KMS-11 (cell line): ENCODE measurements around the gene SLC25A4.
"Not testable (repeated sequence)": the region's sequence is repeated elsewhere in the genome, so short reads cannot be mapped to it uniquely, and the experiment has no call there.

Experiments
- H2AFZ ChIP-seq: fragments of 200-600 bp; sonication (generic); 2 replicates; pipeline ENCODE4 v1.6.1; 2016; ENCODE audit warnings: antibody characterized with exemption, mixed run types, low read depth
- H3K27ac ChIP-seq: fragments of 200-600 bp; sonication (generic); 2 replicates; pipeline ENCODE4 v1.6.1; 2016; ENCODE audit warnings: mild to moderate bottlenecking, mixed run types
- H3K27me3 ChIP-seq: fragments of 200-600 bp; sonication (generic); 2 replicates; pipeline ENCODE4 v1.6.1; 2017; ENCODE audit warnings: mild to moderate bottlenecking, low read depth, mixed run types, moderate library complexity; ENCODE audit not compliant: insufficient read depth
- H3K36me3 ChIP-seq: fragments of 200-600 bp; sonication (generic); 2 replicates; pipeline ENCODE4 v1.6.1; 2017; ENCODE audit warnings: mild to moderate bottlenecking, mixed run types; ENCODE audit not compliant: insufficient read depth
- H3K4me1 ChIP-seq: fragments of 200-600 bp; sonication (generic); 2 replicates; pipeline ENCODE4 v1.6.1; 2016; ENCODE audit warnings: mild to moderate bottlenecking, low read depth, mixed run types; ENCODE audit not compliant: poor library complexity, severe bottlenecking
- H3K4me2 ChIP-seq: fragments of 200-600 bp; sonication (generic); 2 replicates; pipeline ENCODE4 v1.7.0; 2016; ENCODE audit warnings: mild to moderate bottlenecking, mixed run types
- H3K4me3 ChIP-seq: fragments of 200-600 bp; sonication (generic); IDR thresholded peaks from 2 replicates; pipeline ENCODE4 v1.6.1; 2017; ENCODE audit warnings: low read depth, low read length, mixed read lengths; ENCODE audit not compliant: insufficient read depth
- H3K79me2 ChIP-seq: fragments of 200-600 bp; sonication (generic); 2 replicates; pipeline ENCODE4 v1.6.1; 2016; ENCODE audit warnings: low read depth, mixed run types; ENCODE audit not compliant: insufficient read depth
- H3K9ac ChIP-seq: fragments of 200-600 bp; sonication (generic); 2 replicates; pipeline ENCODE4 v1.6.1; 2016; ENCODE audit warnings: mild to moderate bottlenecking, mixed run types
- H4K20me1 ChIP-seq: fragments of 200-600 bp; sonication (generic); 2 replicates; pipeline ENCODE4 v1.6.1; 2016; ENCODE audit warnings: mild to moderate bottlenecking, mixed run types; ENCODE audit not compliant: insufficient read depth
- TF ChIP-seq, protein P1 (sequence below): fragments of 200-600 bp; sonication (generic); conservative IDR thresholded peaks from 2 replicates; pipeline ENCODE4 v1.6.1; 2017; ENCODE audit warnings: low read depth, mild to moderate bottlenecking, antibody characterized with exemption, low read length, moderate library complexity, mixed read lengths

SLC25A4 gene

DNA sequence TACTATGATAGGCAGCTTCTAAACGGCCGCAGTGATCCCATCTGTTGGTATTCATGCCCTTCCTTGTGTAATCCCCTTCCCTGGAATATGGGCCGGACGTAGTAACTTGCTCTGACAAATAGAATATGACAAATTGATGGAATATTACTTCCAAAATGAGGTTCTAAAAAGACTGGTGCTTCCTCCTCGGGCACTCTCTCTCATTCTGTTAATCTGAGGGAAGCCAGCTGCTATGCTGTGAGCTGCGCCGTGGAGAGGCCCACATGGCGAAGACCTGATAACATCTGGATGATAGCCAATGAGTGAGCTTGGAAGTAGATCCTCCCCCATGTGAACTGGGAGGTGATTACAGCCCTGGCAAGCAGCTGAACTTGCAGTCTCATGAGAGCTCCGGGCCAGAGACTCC, 27.2 kb upstream of the SLC25A4 start:
- Histone ChIP-seq H3K27ac (no peak overlapping the region), H3K4me3 (no peak overlapping the region)

DNA sequence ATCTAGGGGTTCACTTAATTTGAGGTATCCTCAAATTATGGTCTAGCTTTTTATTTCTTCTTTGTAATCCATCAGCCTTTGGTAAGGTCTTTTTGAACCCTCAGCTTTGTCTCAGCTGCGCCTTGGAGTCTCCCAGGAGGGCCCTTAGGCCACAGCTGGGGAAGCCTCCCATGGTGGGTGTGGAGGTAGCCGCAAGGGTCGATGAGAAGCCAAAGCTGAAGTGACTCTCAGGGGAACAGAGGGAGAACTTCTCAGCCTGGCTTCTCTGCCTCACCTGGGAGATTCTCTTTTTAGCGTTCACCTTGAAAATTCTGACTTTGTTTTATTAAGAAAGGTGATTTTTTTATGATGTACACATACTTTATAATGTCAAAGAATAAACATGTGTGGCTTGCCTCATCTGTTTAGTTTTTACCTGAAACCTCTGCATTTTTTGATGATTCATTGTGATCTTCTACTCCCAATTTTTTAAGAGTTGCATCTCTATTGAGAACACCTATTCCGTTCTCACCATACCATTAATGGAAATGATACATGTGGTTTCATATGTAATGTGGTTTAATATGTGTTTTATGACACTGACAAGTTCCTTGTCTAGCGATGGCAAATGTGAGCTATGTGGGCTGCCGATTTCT, 25.6 kb upstream of the SLC25A4 start:
- Histone ChIP-seq H3K36me3 (no peaks in the 10 kb centered on the region), H3K79me2 (no peaks in the 10 kb centered on the region), H4K20me1 (no peaks in the 10 kb centered on the region), H2AFZ (no peak overlapping the region), H3K27me3 (no peaks in the 10 kb centered on the region), H3K9ac (no peak overlapping the region), H3K4me2 (no peak overlapping the region), H3K27ac (no peak overlapping the region), H3K4me3 (no peak overlapping the region), H3K4me1 (peaks cover 41% of the 10 kb centered on the region)
- TF ChIP-seq, protein P1, sequence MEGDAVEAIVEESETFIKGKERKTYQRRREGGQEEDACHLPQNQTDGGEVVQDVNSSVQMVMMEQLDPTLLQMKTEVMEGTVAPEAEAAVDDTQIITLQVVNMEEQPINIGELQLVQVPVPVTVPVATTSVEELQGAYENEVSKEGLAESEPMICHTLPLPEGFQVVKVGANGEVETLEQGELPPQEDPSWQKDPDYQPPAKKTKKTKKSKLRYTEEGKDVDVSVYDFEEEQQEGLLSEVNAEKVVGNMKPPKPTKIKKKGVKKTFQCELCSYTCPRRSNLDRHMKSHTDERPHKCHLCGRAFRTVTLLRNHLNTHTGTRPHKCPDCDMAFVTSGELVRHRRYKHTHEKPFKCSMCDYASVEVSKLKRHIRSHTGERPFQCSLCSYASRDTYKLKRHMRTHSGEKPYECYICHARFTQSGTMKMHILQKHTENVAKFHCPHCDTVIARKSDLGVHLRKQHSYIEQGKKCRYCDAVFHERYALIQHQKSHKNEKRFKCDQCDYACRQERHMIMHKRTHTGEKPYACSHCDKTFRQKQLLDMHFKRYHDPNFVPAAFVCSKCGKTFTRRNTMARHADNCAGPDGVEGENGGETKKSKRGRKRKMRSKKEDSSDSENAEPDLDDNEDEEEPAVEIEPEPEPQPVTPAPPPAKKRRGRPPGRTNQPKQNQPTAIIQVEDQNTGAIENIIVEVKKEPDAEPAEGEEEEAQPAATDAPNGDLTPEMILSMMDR = no peak

More for the DNA sequence above, 27.2 kb upstream of the SLC25A4 start:
- H3K4me2 ChIP-seq = no peak overlapping the region
- H3K79me2 ChIP-seq = no peaks in the 10 kb centered on the region
- no peaks in the 10 kb centered on the region for H3K27me3 ChIP-seq
- H3K36me3 ChIP-seq = no peaks in the 10 kb centered on the region
- H3K9ac ChIP-seq = no peak overlapping the region
- no peaks in the 10 kb centered on the region for H4K20me1 ChIP-seq
- H2AFZ ChIP-seq = no peak overlapping the region
- TF ChIP-seq, protein P1 = no peak
- H3K4me1 ChIP-seq = peaks cover 25% of the 10 kb centered on the region

DNA sequence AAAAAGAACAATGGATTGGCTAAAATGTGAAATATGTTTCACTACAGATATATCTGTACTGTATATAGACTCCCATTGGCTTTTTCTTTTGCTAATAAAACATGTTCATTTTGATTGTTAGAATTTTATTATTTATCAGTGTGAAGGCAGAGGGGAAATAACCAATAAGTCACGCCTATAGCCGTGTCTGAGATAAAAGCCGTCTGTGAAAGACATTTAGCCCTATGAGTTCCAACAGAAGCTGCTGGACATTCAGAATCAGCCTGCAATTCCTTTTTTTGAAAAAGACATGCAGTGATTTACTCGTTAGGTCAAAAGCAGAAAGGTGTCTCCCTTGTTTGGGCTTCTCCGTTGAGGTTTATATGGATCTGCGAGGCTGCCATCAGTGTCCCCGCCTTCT, 24.2 kb upstream of the SLC25A4 start:
- Histone ChIP-seq H2AFZ (no peak overlapping the region), H3K27ac (no peak overlapping the region), H3K4me1 (peaks cover 56% of the 10 kb centered on the region), H3K79me2 (no peaks in the 10 kb centered on the region), H3K36me3 (no peaks in the 10 kb centered on the region), H3K9ac (no peak overlapping the region), H4K20me1 (no peaks in the 10 kb centered on the region), H3K4me3 (no peak overlapping the region), H3K4me2 (no peak overlapping the region), H3K27me3 (no peaks in the 10 kb centered on the region)
- TF ChIP-seq, protein P1 = no peak

DNA sequence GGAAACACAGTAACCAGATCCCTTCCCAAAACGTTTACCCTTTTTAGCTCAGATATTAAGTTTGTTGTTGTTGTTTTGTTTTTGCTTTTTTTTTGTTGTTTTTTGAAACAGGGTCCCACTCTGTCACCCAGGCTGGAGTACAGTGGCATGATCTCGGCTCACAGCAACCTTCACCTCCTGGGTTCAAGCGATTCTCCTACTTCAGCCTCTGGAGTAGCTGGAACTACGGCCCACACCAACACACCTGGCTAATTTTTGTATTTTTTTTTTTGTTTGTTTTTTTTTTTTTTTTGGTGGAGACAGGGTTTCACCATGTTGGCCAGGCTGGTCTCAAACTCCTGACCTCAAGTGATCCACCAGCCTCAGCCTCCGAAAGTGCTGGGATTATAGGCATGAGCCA, 23.6 kb upstream of the SLC25A4 start:
- Histone ChIP-seq H3K9ac (peak overlapping the region; percentile 9; the same call in 1 of the 2 replicates), H2AFZ (peak overlapping the region; percentile 38), H3K4me1 (peaks cover 62% of the 10 kb centered on the region), H3K4me2 (peak overlapping the region; percentile 72; the same call in 1 of the 2 replicates), H3K27ac (peak overlapping the region; percentile 47; the same call in 1 of the 2 replicates)
- not testable (repeated sequence) for H3K4me3 ChIP-seq, H3K36me3 ChIP-seq, H3K79me2 ChIP-seq, H3K27me3 ChIP-seq, H4K20me1 ChIP-seq

DNA sequence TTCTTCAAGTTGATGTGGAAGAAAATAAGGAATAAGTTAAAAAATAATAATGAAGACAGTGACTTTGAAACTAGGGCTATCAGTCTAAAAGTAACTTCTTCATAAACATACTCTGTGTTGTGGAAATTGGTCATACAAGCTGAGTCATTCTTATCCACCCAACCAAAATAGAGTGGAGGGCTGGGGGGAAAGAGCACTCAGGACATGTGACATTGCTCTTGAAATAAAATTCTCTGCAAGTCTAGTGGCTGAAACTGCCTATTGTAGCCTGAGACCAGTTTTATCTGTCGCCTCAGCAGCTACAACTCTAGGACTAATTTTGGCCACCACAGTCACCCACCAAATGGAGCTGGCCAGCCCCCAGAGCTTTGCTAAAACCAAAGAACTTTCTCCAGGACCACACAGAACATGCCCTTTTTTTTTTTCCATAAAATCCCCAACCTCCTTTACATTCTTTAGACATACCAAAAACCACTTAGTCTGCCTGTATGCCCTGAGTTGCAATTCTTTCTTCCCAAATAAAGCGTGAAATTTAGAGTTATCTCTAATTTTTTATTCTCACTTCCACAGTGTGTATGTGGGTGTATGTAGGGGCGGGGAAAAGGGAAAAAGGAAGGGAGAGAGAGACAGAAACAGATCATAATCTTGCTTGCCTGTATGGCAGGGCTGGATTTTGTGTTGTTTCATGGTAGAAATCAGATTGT, 23.0 kb upstream of the SLC25A4 start:
- Histone ChIP-seq H3K27ac (peak overlapping the region; percentile 47; the same call in 1 of the 2 replicates), H3K27me3 (no peaks in the 10 kb centered on the region), H3K79me2 (no peaks in the 10 kb centered on the region), H3K4me3 (no peak overlapping the region), H3K4me2 (peak overlapping the region; percentile 72), H3K36me3 (no peaks in the 10 kb centered on the region), H2AFZ (peak overlapping the region; percentile 38), H3K4me1 (peaks cover 64% of the 10 kb centered on the region), H3K9ac (peak overlapping the region; percentile 9; the same call in 1 of the 2 replicates), H4K20me1 (no peaks in the 10 kb centered on the region)
- TF ChIP-seq, protein P1 = no peak
